Loucy (cell line): ENCODE measurements around the gene IWS1.

Experiments
- H2AFZ ChIP-seq: fragments of 200-600 bp; sonication (generic); 2 replicates; pipeline ENCODE4 v1.6.0; 2016; ENCODE audit warnings: antibody characterized with exemption, mild to moderate bottlenecking, low read length, moderate library complexity
- H3F3A ChIP-seq: fragments of 200-600 bp; 2 replicates; pipeline ENCODE4 v1.6.0; 2016; ENCODE audit warnings: antibody characterized with exemption, low read depth, mild to moderate bottlenecking
- H3K27me3 ChIP-seq: fragments of 200-600 bp; sonication (generic); 2 replicates; pipeline ENCODE4 v1.6.1; 2014; ENCODE audit warnings: low read length, mild to moderate bottlenecking; ENCODE audit not compliant: insufficient read depth, poor library complexity, severe bottlenecking
- H3K36me3 ChIP-seq: fragments of 200-600 bp; sonication (generic); 2 replicates; pipeline ENCODE4 v1.6.1; 2016; ENCODE audit warnings: low read length; ENCODE audit not compliant: insufficient read depth
- H3K4me1 ChIP-seq: fragments of 200-600 bp; sonication (generic); 2 replicates; pipeline ENCODE4 v1.5.1; 2014; ENCODE audit warnings: low read length, mild to moderate bottlenecking; ENCODE audit not compliant: insufficient read depth, poor library complexity, severe bottlenecking
- H3K4me2 ChIP-seq: fragments of 200-600 bp; sonication (generic); 2 replicates; pipeline ENCODE4 v1.6.0; 2014; ENCODE audit warnings: antibody characterized with exemption, low read length, low read depth, mild to moderate bottlenecking; ENCODE audit not compliant: poor library complexity, severe bottlenecking
- H3K4me3 ChIP-seq: fragments of 200-600 bp; sonication (generic); 2 replicates; pipeline ENCODE4 v1.5.1; 2014; ENCODE audit warnings: low read length, mild to moderate bottlenecking, mixed read lengths; ENCODE audit not compliant: poor library complexity, severe bottlenecking
- H3K79me2 ChIP-seq: fragments of 200-600 bp; sonication (generic); 2 replicates; pipeline ENCODE4 v1.6.1; 2014; ENCODE audit warnings: low read length; ENCODE audit not compliant: insufficient read depth
- H3K9ac ChIP-seq: fragments of 200-600 bp; sonication (generic); 2 replicates; pipeline ENCODE4 v1.6.0; 2014; ENCODE audit warnings: mild to moderate bottlenecking, low read depth, low read length, moderate library complexity; ENCODE audit not compliant: poor library complexity, severe bottlenecking
- H3K9me2 ChIP-seq: fragments of 200-600 bp; sonication (generic); replicated peaks from 2 replicates; pipeline ENCODE4 v1.6.1; 2016; ENCODE audit warnings: low read depth, low read length, mixed read lengths
- H3K9me3 ChIP-seq: fragments of 200-600 bp; sonication (generic); 2 replicates; pipeline ENCODE4 v1.6.1; 2014; ENCODE audit warnings: mild to moderate bottlenecking, antibody characterized with exemption, low read length, low read depth; ENCODE audit not compliant: insufficient read depth
- H4K20me1 ChIP-seq: fragments of 200-600 bp; sonication (generic); 2 replicates; pipeline ENCODE4 v1.6.0; 2014; ENCODE audit warnings: antibody characterized with exemption, low read length, mild to moderate bottlenecking; ENCODE audit not compliant: insufficient read depth, poor library complexity, severe bottlenecking
- EZH2phosphoT487 ChIP-seq: fragments of 200-600 bp; IDR thresholded peaks from 2 replicates; pipeline ENCODE4 v1.6.1; 2018; ENCODE audit warnings: antibody characterized with exemption, mild to moderate bottlenecking, moderate library complexity, borderline replicate concordance
- TF ChIP-seq, protein P1 (sequence below): fragments of 200-600 bp; sonication (generic); conservative IDR thresholded peaks from 2 replicates; pipeline ENCODE4 v1.5.1; 2014; ENCODE audit warnings: mild to moderate bottlenecking, antibody characterized with exemption, low read length

The IWS1 gene

DNA sequence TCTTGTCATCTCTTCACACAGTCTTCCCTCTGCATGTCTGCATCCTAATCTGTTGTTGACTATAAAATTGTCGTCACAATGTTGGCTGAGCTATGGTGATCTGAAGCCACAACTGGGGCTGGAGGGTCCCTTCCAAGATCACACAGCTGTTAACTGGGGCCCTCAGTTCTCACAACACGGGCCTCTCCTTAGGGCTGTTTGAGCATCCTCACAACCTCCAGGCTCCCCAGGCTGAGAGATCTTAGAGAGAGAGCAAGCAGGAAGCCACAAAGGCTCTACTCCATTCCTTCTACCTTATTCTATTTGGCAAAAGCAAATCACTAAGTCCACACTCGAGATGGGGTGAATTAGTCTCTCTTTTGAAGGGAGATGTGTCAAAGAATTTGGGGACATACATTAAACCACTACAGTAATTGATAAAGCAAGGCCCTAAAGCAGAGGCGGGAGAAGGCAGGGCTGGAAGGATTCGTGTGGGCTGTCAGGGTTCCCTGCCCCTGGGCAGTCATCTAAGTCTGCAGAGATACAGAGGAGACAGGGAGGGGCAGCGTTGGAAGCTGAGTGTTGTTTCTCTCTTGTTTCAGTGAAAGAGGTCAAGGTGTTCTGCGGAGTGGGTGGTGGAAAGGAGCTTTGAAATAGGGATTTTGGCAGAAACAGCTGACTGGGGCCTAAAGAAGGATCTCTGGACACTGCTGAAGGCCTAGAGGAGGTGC is 25.1 kb upstream of the IWS1 start:
- Histone ChIP-seq H3K9me3 (no peaks in the 10 kb centered on the region), H3K4me3 (no peak overlapping the region), H3K36me3 (no peaks in the 10 kb centered on the region)

DNA sequence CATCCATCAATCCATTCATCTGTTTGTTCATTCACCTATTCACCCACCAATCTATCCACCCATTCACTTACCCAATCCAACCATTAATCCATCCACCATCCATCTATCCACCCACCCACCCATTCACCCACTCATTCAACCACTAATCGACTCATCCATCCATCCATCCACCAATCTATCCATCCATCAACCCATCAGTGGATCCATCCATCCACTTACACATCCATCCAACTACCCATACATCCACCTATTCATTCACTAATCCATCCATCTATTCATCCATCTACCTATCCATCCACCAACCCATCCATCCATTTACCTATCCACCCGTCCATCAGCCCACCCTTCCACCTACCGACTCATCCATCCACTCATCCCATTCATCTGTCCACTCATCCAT is 20.5 kb upstream of the IWS1 start:
- no peaks in the 10 kb centered on the region for H4K20me1 ChIP-seq
- no peaks in the 10 kb centered on the region for H3K36me3 ChIP-seq
- no peak overlapping the region for H3K4me2 ChIP-seq
- H3F3A ChIP-seq: no peaks in the 10 kb centered on the region
- H3K9me2 ChIP-seq: no peaks in the 10 kb centered on the region
- H3K4me1 ChIP-seq: no peaks in the 10 kb centered on the region
- no peaks in the 10 kb centered on the region for H3K27me3 ChIP-seq
- no peak overlapping the region for H3K4me3 ChIP-seq
- H3K9me3 ChIP-seq: no peaks in the 10 kb centered on the region
- no peak overlapping the region for H2AFZ ChIP-seq
- no peaks in the 10 kb centered on the region for H3K79me2 ChIP-seq
- H3K9ac ChIP-seq: no peak overlapping the region
- no peak for TF ChIP-seq EZH2phosphoT487
- TF ChIP-seq, protein P1, sequence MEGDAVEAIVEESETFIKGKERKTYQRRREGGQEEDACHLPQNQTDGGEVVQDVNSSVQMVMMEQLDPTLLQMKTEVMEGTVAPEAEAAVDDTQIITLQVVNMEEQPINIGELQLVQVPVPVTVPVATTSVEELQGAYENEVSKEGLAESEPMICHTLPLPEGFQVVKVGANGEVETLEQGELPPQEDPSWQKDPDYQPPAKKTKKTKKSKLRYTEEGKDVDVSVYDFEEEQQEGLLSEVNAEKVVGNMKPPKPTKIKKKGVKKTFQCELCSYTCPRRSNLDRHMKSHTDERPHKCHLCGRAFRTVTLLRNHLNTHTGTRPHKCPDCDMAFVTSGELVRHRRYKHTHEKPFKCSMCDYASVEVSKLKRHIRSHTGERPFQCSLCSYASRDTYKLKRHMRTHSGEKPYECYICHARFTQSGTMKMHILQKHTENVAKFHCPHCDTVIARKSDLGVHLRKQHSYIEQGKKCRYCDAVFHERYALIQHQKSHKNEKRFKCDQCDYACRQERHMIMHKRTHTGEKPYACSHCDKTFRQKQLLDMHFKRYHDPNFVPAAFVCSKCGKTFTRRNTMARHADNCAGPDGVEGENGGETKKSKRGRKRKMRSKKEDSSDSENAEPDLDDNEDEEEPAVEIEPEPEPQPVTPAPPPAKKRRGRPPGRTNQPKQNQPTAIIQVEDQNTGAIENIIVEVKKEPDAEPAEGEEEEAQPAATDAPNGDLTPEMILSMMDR: no peak

More for the DNA sequence above, 25.1 kb upstream of the IWS1 start:
- H3K27me3 ChIP-seq: no peaks in the 10 kb centered on the region
- no peaks in the 10 kb centered on the region for H3K79me2 ChIP-seq
- H3F3A ChIP-seq: no peaks in the 10 kb centered on the region
- no peak overlapping the region for H3K4me2 ChIP-seq
- H2AFZ ChIP-seq: no peak overlapping the region
- no peaks in the 10 kb centered on the region for H3K4me1 ChIP-seq
- no peaks in the 10 kb centered on the region for H3K9me2 ChIP-seq
- H3K9ac ChIP-seq: no peak overlapping the region
- H4K20me1 ChIP-seq: no peaks in the 10 kb centered on the region
- TF ChIP-seq EZH2phosphoT487: no peak
- TF ChIP-seq, protein P1: no peak

DNA sequence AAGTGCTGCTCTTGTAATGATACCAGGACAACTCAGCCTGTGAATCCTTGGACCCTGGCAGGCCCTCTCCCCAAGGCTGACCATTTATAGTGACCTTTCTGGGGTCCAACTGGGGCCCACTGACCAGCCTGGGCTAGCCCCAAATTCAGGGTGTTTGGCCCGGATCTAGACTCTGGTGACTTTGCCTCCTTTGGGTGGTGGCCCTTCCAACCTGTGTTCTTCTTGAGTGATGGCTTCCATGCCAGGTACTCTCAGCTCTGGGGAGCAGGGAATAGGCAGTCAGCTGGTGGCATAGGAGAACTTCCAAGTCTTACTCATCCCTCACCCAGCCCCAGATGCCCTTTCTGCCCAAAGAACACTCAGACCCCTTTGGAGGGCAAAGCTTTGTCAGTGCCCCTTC is 19.5 kb upstream of the IWS1 start:
- H4K20me1 ChIP-seq: no peaks in the 10 kb centered on the region
- H3F3A ChIP-seq: no peaks in the 10 kb centered on the region
- H2AFZ ChIP-seq: no peak overlapping the region
- no peaks in the 10 kb centered on the region for H3K79me2 ChIP-seq
- TF ChIP-seq, protein P1: no peak
- TF ChIP-seq EZH2phosphoT487: no peak
- H3K4me1 ChIP-seq: no peaks in the 10 kb centered on the region
- no peak overlapping the region for H3K4me3 ChIP-seq
- H3K9ac ChIP-seq: no peak overlapping the region
- no peaks in the 10 kb centered on the region for H3K36me3 ChIP-seq
- H3K9me3 ChIP-seq: no peaks in the 10 kb centered on the region
- no peak overlapping the region for H3K4me2 ChIP-seq
- no peaks in the 10 kb centered on the region for H3K27me3 ChIP-seq
- H3K9me2 ChIP-seq: no peaks in the 10 kb centered on the region
